Adrenal gland (tissue), 12 donors: ENCODE results near the gene RASA3. TPM values are rescaled to one million over a fixed set of nuclear protein-coding genes. Genes with fewer than 3 reads are reported as not detected.

Experiments used
- DNase-seq, 7 donors: peaks; one replicate each; pipeline ENCODE4 v3.0.0-alpha.2; 2019 to 2020
- H3K27ac ChIP-seq, 5 donors: fragments of 200-600 bp; sonication (generic) in 4 of 5; 1 replicate in 3 of 5; 2 replicates in 2 of 5; pipeline versions ENCODE4 v1.5.1 to v1.8.0; 2016 to 2020; ENCODE audit warnings: mild to moderate bottlenecking in 1 of 5
- H3K27me3 ChIP-seq: fragments of 200-600 bp; 2 replicates; pipeline ENCODE4 v1.8.0; 2021
- H3K36me3 ChIP-seq, 2 donors: fragments of 200-600 bp; replicated peaks in 1 of 2; 1 replicate in 1 of 2; 2 replicates in 1 of 2; pipeline versions ENCODE4 v1.5.1 to v1.8.0; 2018 to 2022
- H3K4me1 ChIP-seq, 2 donors: fragments of 200-600 bp; replicated peaks in 1 of 2; 1 replicate in 1 of 2; 2 replicates in 1 of 2; pipeline versions ENCODE4 v1.5.1 to v1.8.0; 2018 to 2021
- H3K4me3 ChIP-seq, 4 donors: fragments of 200-600 bp; sonication (generic) in 3 of 4; one replicate each; pipeline ENCODE4 v1.5.1; 2016 to 2018
- H3K9me3 ChIP-seq, 3 donors: fragments of 200-600 bp; sonication (generic) in 1 of 3; replicated peaks in 1 of 3; 1 replicate in 2 of 3; 2 replicates in 1 of 3; pipeline versions ENCODE4 v1.5.1 to v1.8.0; 2016 to 2021
- CTCF ChIP-seq, 6 experiments: fragments of 450-650 bp in 4 of 6; fragments of 200-600 bp in 2 of 6; sonication (generic) in 1 of 6; IDR thresholded peaks; 1 replicate in 5 of 6; 2 replicates in 1 of 6; pipeline versions ENCODE4 v1.5.1 to v1.8.0; 2016 to 2021; ENCODE audit warnings: antibody characterized with exemption in 6 of 6, mild to moderate bottlenecking in 2 of 6, moderate library complexity in 1 of 6
- POLR2A ChIP-seq, 2 donors: fragments of 450-650 bp; IDR thresholded peaks; one replicate each; pipeline ENCODE4 v1.6.1; 2017; ENCODE audit warnings: antibody characterized with exemption in 2 of 2, mild to moderate bottlenecking in 2 of 2, moderate library complexity in 1 of 2
- WGBS, 4 donors: extraction: QIAGEN DNeasy Blood & Tissue Kit in 2 of 4; methylation state at CpG; one replicate each; pipeline versions ENCODE4 v1.1.5 to v1.1.7; 2013 to 2017; 5-methylcytosine and 5-hydroxymethylcytosine counted together
- intact Hi-C, 2 donors: fragments of 100-400 bp; cut with DNase I; formaldehyde crosslinking; loops; one replicate each; pipeline versions ENCODE4 v1.14.1 to v1.15.0; 2022 to 2023
- polyA plus RNA-seq, 3 donors: library from polyadenylated mRNA; stranded (reverse); fragments of 200-250 nt in 2 of 3; fragments of 350-450 nt in 1 of 3; fragmentation: Illumina TruSeq in 1 of 3; extraction: RNeasy Lipid Tissue Mini Kit (QIAGEN cat#74804) in 1 of 3; gene quantifications; one replicate each; pipeline ENCODE4 v1.2.3, GENCODE V29; 2013 to 2014
- total RNA-seq, 9 donors: library from RNA; depleted of rRNA in 4 of 9; stranded (reverse); fragments of >200 nt in 4 of 9; fragments of 120-200 nt in 1 of 9; fragmentation: NEBNext Ultra II Directional in 1 of 9; extraction: Animal tissue kit (Norgen Biotek cat#: 25700) in 1 of 9; gene quantifications; one replicate each; pipeline versions ENCODE4 v1.1.0 to v1.2.4, GENCODE V29; 2013 to 2023
- donor health status: healthy with polysubstance abuse.
- donor health status: Bipolar disorder and iron deficiency.
- donor health status: DM: yes; HTN: yes; CAD: no.
- donor health status: DM: no; HTN: no; CAD: no.
- donor health status: DM: no; HTN: no; CAD: no.
- donor health status: DM: yes; HTN: yes; CAD: no.

Gene RASA3
- total and polyA plus RNA-seq, 12 donors, result 2.2 to 11.7 (median 7.3) TPM

- WGBS, 4 donors, result 70 to 79% (median 74%) methylated on average over 20 to 24 of the region's 24 CpGs
- intact Hi-C loops, result no loop called here
- peak overlapping the region in 4 of 5 donors; percentile 43 to 98 (median 82) for H3K27ac ChIP-seq
- TF ChIP-seq CTCF (IDR thresholded peaks at IDR 0.05), result no peak
- TF ChIP-seq POLR2A (IDR thresholded peaks at IDR 0.05), result no peak
- H3K4me3 ChIP-seq, result no peak overlapping the region
- H3K27me3 ChIP-seq, result no peaks in the 10 kb centered on the region
- H3K4me1 ChIP-seq, result peaks cover 34 to 56% of the 10 kb centered on the region in 2 donors
- no peaks in the 10 kb centered on the region for H3K36me3 ChIP-seq
- no peaks in the 10 kb centered on the region for H3K9me3 ChIP-seq
- peak in 1 of 7 donors; percentile 14 for DNase-seq
Measured at GRCh38 chr13:114067886-114068651, 64.4 kb downstream of the RASA3 start.

- H3K4me1 ChIP-seq, result peaks cover 34 to 62% of the 10 kb centered on the region in 2 donors
- H3K36me3 ChIP-seq, result no peaks in the 10 kb centered on the region
- intact Hi-C loops, result no loop called here
- H3K4me3 ChIP-seq, result no peak overlapping the region
- 62 to 69% (median 64%) methylated on average over 9 of the region's 9 CpGs for WGBS, 4 donors
- H3K27me3 ChIP-seq, result no peaks in the 10 kb centered on the region
- H3K9me3 ChIP-seq, result no peaks in the 10 kb centered on the region
- no peak for TF ChIP-seq CTCF (IDR thresholded peaks at IDR 0.05)
- TF ChIP-seq POLR2A (IDR thresholded peaks at IDR 0.05), result no peak
- peak in 1 of 7 donors; percentile 11 for DNase-seq
- H3K27ac ChIP-seq, result peak overlapping the region in 4 of 5 donors; percentile 54 to 98 (median 82)
Measured at GRCh38 chr13:114067381-114067885, 65.0 kb downstream of the RASA3 start.

GRCh38 chr13:114066956-114067355, 65.5 kb downstream of the RASA3 start:
- TF ChIP-seq POLR2A (IDR thresholded peaks at IDR 0.05) (no peak), CTCF (IDR thresholded peaks at IDR 0.05) (no peak)
- no peaks in the 10 kb centered on the region for H3K9me3 ChIP-seq
- DNase-seq, result no peak
- no peaks in the 10 kb centered on the region for H3K27me3 ChIP-seq
- intact Hi-C loops, result no loop called here
- H3K4me1 ChIP-seq, result peaks cover 34 to 62% of the 10 kb centered on the region in 2 donors
- H3K4me3 ChIP-seq, result no peak overlapping the region
- WGBS, 4 donors, result 81 to 100% (median 89%) methylated on average over 2 to 7 of the region's 7 CpGs; no CpG with 5 or more reads in 1 of the 4 donors
- H3K27ac ChIP-seq, result peak overlapping the region in 4 of 5 donors; percentile 54 to 98 (median 78)
- H3K36me3 ChIP-seq, result no peaks in the 10 kb centered on the region

- Histone ChIP-seq H3K4me1 (peaks cover 34 to 62% of the 10 kb centered on the region in 2 donors), H3K4me3 (no peak overlapping the region), H3K36me3 (no peaks in the 10 kb centered on the region), H3K27ac (peak overlapping the region in 4 of 5 donors; percentile 75 to 98 (median 96)), H3K27me3 (no peaks in the 10 kb centered on the region), H3K9me3 (no peaks in the 10 kb centered on the region)
- WGBS, 4 donors, result 79 to 84% (median 83%) methylated on average over 21 to 35 of the region's 35 CpGs
- TF ChIP-seq CTCF (IDR thresholded peaks at IDR 0.05), result no peak
- TF ChIP-seq POLR2A (IDR thresholded peaks at IDR 0.05), result no peak
- peak in 1 of 7 donors; percentile 37 for DNase-seq
- intact Hi-C loops, result no loop called here
Measured at GRCh38 chr13:114065926-114066774, 66.3 kb downstream of the RASA3 start.
